B cell (primary cell): ENCODE data around the gene AGRN.

Source experiments
- CTCF ChIP-seq: fragments of 200-600 bp; IDR thresholded peaks from one replicate; pipeline ENCODE4 v1.8.0; 2022; ENCODE audit warnings: antibody characterized with exemption, mild to moderate bottlenecking
- EZH2 ChIP-seq: IDR thresholded peaks from 2 replicates; pipeline ENCODE4 v1.6.1; 2012; ENCODE audit warnings: borderline replicate concordance, low read depth, mild to moderate bottlenecking, moderate library complexity, low read length; ENCODE audit not compliant: insufficient read depth, poor library complexity, severe bottlenecking

- TF ChIP-seq CTCF, result no peak
- TF ChIP-seq EZH2, result no peak
These were observed 38.4 kb downstream of the AGRN start for GRCh38 chr1:1058088-1058905.
